SHP77 treated with DMSO at 0.1 percent for 48 hours (cell line): ENCODE results near the gene ARFRP1.

Source experiments
- DNase-seq: peaks from one replicate; lab custom pipeline; 2025; lab: John Stamatoyannopoulos, UW

Gene ARFRP1

GRCh38 chr20:63690898-63691710 is 16.7 kb downstream of the ARFRP1 start:
- no peak for DNase-seq

DNA sequence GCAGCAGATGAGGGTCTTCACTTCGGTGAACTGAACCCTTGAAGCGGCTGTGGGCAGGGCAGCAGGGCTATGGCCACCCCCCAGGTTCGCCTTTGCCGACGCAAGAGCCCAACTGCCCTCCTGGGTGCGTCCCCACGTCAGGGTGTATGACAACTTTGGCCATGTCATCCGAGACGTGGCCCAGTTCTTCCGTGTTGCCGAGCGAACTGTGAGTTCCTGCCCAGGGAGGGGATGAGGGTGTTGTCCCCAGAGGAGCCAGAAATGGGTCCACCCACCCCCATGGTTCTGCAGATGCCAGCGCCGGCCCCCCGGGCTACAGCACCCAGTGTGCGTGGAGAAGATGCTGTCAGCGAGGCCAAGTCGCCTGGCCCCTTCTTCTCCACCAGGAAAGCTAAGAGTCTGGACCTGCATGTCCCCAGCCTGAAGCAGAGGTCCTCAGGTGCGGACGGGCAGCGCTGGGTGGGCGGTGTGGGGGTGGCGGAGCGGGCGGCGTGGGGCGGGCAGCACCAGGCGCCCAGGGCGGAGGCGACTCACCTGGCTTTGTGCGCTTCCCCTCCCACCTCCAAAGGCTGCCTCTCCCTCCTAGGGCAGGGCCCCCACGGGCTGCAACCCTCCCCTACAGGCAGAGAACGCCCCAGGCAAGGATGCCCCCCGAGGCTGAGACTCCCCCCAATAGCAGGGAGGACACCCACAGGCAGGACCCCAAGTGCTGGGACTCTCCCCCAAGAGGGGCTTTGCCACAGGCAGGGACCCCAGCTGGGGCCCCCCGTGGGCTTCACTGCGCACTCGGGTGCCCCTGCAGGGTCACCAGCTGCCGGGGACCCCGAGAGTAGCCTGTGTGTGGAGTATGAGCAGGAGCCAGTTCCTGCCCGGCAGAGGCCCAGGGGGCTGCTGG is 17.5 kb downstream of the ARFRP1 start:
- DNase-seq: no peak

GRCh38 chr20:63689046-63690002 is 18.5 kb downstream of the ARFRP1 start:
- no peak for DNase-seq

- no peak for DNase-seq
These were observed 19.3 kb downstream of the ARFRP1 start for GRCh38 chr20:63688228-63689045.

DNA sequence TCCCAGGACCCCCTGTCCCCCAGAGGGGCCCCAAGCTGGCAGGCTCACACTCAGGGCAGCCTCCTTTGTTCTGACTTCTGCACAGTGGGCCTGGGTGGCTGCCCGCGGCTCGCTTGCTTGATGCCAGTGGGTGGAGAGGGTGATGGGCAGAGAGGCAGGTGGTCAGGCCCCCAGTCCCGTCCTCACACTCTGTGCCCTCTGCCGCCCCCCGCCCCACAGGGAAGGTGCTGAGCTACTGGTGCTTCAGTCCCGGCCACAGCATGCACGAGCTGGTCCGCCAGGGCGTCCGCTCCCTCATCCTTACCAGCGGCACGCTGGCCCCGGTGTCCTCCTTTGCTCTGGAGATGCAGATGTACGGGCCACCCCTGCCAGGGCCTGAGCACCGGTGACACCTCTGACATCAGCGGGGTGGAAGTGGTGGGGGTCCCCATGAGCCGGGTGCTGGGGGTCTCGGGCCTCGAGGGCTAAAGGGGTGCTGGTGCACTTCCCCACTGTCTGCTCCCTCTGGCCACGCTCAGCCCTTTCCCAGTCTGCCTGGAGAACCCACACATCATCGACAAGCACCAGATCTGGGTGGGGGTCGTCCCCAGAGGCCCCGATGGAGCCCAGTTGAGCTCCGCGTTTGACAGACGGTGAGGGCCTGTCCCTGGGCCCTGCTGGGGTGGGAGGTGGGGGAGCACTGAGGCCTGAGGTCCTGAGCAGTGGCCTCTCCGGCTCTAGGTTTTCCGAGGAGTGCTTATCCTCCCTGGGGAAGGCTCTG is 20.2 kb downstream of the ARFRP1 start:
- no peak for DNase-seq

GRCh38 chr20:63686492-63687321 is 21.1 kb downstream of the ARFRP1 start:
- no peak for DNase-seq

DNA sequence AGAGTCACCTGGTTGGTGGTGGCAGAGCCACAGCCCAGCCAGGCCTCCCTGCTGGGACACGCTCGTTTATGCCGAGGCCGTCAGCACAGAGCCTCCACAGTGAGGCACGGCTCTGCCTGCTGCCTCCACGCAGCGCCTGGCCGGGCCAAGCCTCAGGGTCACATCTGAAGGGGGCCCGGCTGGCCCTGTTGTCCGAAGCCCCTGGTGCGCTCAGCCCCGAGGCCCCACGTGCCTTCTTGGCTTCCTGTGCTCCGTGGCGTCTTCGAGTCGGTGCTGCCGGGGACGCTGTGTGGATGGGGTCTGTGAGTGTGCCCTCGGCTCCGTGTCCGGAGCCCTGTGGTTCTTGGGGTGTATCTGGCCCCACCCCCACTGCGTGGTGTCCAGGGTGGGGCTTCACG is 21.7 kb downstream of the ARFRP1 start:
- DNase-seq: no peak

DNA sequence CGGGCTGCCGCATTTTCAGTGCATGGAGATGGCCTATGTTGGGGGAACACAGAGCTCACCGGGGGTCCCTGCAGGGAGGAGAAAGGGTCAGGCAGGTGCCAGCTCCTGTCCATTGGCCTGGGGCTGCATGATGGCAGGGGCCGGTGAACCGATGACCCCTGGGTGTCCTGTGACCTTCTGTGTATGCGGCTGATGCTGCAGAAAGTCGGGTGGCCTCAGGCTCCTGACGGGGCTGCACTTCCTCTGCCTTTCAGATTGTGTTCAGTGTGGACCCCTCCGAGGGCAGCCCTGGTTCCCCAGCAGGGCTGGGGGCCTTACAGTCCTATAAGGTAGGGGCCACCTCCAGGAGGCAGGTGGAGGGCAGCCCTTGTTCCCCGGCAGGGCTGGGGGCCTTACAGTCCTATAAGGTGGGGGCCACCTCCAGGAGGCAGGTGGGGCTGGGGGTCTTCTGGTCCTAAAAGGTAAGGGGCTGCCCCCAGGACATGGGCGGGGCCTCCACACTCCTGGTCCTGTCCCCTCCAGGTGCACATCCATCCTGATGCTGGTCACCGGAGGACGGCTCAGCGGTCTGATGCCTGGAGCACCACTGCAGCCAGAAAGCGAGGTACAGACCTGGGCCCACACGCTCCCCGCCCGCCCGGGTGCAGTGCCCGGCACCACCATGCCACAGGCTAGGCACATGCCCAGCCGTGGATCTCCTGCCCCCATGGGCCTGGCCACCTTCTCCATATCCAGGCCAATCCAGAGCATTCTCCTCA is 22.3 kb downstream of the ARFRP1 start:
- no peak for DNase-seq

DNA sequence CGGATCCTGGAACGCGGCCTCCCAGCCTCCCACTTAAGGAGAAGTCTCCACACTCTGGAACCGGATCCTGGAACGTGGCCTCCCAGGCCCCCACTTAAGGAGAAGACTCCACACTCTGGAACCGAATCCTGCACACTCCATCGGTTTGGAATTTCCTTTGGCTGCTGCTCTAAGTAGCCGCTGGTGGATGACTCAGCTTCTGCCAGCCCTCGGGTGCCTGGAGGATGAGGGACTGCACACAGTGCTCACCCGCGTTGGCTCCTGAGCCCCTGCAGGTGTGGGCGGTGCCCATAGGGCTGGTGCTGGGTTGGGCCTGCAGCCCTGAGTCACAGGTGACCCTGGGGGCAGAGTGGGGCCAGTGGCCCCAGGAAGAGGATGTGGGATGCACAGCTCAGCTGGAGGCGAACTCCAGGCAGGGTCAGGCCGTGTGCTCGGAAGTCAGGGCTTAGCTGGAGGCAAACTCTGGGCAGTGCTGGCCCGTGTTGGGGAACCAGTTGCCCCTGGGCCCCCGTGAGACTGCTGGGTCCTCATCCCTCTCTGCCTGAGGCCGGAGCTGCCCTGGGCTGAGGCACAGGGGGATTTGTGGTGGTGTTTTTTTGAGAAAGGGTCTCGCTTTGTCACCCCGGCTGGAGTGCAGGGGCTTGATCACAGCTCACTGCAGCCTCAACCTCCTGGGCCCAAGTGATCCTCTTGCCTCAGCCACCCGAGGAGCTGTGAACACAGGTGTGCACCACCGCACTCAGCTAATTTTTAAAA is 25.2 kb downstream of the ARFRP1 start:
- no peak for DNase-seq

- DNase-seq: no peak
These were observed 26.1 kb downstream of the ARFRP1 start for GRCh38 chr20:63681609-63682142.

DNA sequence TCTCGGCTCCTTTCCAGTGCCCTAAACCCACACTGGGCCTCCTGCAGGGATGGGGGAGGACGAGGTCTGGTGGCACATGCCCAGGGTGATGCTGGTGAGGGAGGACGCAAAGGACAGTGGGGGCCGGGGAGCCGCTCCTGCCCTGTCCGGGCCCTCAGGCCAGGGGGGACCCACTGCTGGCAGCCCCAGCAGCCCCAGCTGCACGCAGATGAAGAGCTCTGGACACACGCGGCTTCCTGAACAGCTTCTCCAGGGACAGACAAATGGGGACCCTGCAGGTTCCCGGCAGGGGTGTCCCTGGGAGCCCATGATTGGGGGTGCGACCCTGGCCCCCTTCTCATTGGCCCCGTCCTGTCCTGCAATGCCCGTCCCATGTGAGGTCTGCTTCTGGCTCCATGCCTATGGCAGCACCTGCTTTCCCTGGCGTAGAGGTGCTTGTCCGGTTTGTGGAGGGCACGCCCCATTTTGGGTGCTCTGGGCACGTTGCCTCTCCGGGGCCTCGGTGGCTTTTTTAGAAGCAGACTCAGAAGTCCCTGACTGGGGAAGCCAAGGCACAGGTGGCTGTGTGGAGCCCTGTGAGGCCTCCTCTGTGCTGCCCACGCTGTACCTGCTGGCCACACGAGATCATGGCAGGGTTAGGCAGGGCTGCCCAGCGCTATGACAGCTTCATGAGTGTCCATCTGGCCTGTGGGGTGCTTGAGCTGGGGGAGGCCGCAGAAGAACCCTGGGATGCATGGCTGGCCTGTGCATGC is 26.7 kb downstream of the ARFRP1 start:
- no peak for DNase-seq

- DNase-seq: no peak
These were observed 27.3 kb downstream of the ARFRP1 start for GRCh38 chr20:63680427-63680826.

DNA sequence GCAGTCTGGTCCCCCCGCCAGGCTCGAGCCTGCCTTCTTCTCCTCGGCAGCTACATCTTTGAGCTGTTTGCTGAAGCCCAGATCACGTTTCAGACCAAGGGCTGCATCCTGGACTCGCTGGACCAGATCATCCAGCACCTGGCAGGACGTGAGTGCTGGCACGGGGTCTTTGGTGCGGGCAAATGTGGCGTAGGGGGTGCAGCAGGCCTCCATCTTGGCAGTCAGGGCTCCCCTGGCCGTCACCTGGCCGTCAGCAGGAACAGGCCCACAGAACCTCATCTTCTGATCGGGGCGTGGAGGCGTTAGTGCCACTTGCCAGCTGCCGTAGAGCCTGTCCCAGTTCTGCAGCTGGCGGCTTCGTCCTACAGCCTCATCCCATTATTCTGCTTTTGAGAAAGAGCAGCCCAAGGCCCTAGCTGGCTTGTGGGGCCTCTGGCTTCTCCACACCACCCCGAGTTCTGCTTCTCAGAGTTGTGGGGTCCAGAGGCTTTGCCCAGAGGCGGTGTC is 27.9 kb downstream of the ARFRP1 start:
- no peak for DNase-seq

DNA sequence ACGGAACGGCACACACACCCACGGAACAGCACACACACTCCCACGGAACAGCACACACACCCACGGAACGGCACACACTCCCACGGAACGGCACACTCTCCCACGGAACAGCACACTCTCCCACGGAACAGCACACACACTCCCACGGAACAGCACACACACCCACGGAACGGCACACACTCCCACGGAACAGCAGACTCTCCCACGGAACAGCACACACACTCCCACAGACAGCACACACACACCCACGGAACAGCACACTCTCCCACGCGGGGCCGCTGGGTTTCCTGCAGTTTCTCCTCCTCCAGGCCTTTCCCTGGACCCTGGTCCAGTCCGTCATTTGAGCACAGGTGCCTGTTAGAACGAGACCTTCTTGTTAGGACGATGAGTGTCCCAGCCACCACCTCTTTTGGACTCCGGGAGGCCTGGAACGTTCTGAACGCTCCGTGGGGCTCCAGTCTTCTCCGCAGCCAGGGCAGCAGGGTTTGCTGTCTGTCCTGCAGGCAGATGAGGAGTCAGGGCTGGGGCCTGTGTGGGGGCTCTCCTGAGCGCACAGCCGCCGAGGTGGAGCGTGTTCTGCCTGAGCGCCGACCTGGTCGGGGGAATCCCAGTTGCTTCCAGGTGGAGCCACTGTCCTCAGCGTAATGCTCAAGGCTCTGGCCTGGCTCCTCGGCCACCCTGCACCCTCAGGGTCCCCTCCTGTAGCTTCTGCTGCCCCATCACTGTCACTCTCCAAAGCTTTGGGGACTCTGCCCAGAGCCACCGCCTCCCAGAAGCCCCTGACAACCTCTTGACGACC is 28.9 kb downstream of the ARFRP1 start:
- no peak for DNase-seq

- DNase-seq: no peak
These were observed 29.7 kb downstream of the ARFRP1 start for GRCh38 chr20:63678071-63678470.
